Measurements from ENCODE around the gene RAPGEF3. TPM values are rescaled to one million over a fixed set of nuclear protein-coding genes. Genes with fewer than 3 reads are reported as not detected.

The RAPGEF3 gene
- total and polyA plus RNA-seq, 2 donors (not counting 1 experiment from before 2014, with no cell fraction given): 1.8 to 5.2 TPM

DNA sequence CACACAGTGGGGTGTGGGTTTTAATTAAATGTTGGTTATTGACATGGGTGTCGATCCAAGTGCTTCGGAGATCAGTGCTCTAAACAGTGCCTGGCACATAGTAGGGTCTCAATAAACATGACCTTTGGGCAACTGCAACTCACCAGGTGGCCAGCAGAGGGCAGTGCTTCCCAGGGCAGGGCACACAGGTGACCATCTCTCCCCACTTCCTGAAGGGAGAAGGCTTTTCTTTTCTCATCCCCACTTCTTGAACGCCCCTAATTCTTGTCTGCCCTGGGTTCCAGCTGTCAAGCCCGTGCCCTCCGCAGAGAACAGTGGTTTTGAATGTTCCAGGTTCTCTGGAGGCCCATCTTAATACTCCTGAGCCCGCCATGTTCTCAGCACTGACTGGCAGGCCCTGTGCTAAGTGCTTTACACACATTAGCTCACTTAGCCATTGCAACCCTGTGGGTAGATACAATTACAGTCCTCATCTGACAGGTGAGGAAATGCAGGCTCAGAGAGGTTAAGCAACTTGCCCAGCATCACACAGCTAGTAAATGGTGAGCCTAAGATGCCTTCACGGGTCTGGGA is 16.3 kb downstream of the RAPGEF3 start:
- Histone ChIP-seq H4K20me1 (ENCODE audit: control insufficient read depth, insufficient read depth, low read length, poor library complexity, severe bottlenecking) (no peaks in the 10 kb centered on the region), H3K27ac (ENCODE audit: low read length in 2 of 2) (no peak overlapping the region), H3K36me3 (replicated peaks in 1 of 2; ENCODE audit: control extremely low read depth in 1 of 2, control insufficient read depth in 1 of 2, extremely low read depth in 1 of 2, insufficient read depth in 2 of 2, low read length in 1 of 2) (no peaks in the 10 kb centered on the region), H3K79me2 (ENCODE audit: control insufficient read depth, insufficient read depth, low read length) (no peaks in the 10 kb centered on the region), H3K27me3 (replicated peaks in 1 of 4; ENCODE audit: control extremely low read depth in 1 of 4, control insufficient read depth in 3 of 4, insufficient read depth in 4 of 4, low read length in 3 of 4) (no peaks in the 10 kb centered on the region), H3K9me3 (ENCODE audit: control extremely low read depth in 1 of 3, control insufficient read depth in 2 of 3, insufficient read depth in 1 of 3, low read length in 2 of 3) (peaks cover 0 to 9% (median 0%) of the 10 kb centered on the region in 3 donors), H2AFZ (ENCODE audit: insufficient read depth, low read depth, low read length, poor library complexity, severe bottlenecking) (no peak overlapping the region), H3K9ac (ENCODE audit: low read length) (no peak overlapping the region), H3K4me3 (ENCODE audit: control extremely low read depth in 1 of 5, extremely low read depth in 1 of 5, insufficient read depth in 1 of 5, low read depth in 2 of 5, low read length in 4 of 5) (no peak overlapping the region), H3K4me1 (ENCODE audit: control insufficient read depth in 2 of 2, insufficient read depth in 2 of 2, low read length in 2 of 2) (peaks cover 43 to 61% of the 10 kb centered on the region in 2 donors), H3K4me2 (replicated peaks; ENCODE audit: low read depth, low read length, poor library complexity, severe bottlenecking) (no peak overlapping the region)
- ChIA-PET CTCF (interaction anchor here (0.7 to 15.0 kb wide), 23 partner anchors 12 to 710 kb away, joined by 3 to 515 read pairs (median 10); partner anchors contain the start of genes ENDOU, HDAC7, RAPGEF3 and RPAP3), POLR2A (interaction anchor here (1.2 to 5.7 kb wide), 4 partner anchors 15 to 96 kb away, joined by 4 to 43 read pairs (median 19); partner anchors contain the start of gene RAPGEF3)
- H3K27me3 Mint-ChIP-seq: no peaks in the 10 kb centered on the region
- DNase-seq: peak; percentile 78
- peak; percentile 18 for ATAC-seq (ENCODE audit: low read depth)
- H3K27ac Mint-ChIP-seq: peak overlapping the region; percentile 75
- peaks cover 65% of the 10 kb centered on the region for H3K4me1 Mint-ChIP-seq
- no peak for TF ChIP-seq EZH2 (IDR thresholded peaks at IDR 0.05; ENCODE audit: borderline replicate concordance, insufficient read depth, low read depth, low read length, poor library complexity, severe bottlenecking)
- TF ChIP-seq, protein P1, sequence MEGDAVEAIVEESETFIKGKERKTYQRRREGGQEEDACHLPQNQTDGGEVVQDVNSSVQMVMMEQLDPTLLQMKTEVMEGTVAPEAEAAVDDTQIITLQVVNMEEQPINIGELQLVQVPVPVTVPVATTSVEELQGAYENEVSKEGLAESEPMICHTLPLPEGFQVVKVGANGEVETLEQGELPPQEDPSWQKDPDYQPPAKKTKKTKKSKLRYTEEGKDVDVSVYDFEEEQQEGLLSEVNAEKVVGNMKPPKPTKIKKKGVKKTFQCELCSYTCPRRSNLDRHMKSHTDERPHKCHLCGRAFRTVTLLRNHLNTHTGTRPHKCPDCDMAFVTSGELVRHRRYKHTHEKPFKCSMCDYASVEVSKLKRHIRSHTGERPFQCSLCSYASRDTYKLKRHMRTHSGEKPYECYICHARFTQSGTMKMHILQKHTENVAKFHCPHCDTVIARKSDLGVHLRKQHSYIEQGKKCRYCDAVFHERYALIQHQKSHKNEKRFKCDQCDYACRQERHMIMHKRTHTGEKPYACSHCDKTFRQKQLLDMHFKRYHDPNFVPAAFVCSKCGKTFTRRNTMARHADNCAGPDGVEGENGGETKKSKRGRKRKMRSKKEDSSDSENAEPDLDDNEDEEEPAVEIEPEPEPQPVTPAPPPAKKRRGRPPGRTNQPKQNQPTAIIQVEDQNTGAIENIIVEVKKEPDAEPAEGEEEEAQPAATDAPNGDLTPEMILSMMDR (IDR thresholded peaks at IDR 0.05): peak; percentile 98
- WGBS (ENCODE audit: insufficient coverage): 72% methylated on average over 6 of the region's 7 CpGs
- H3K4me3 Mint-ChIP-seq: no peak overlapping the region
- intact Hi-C loops (cut with micrococcal nuclease): loop anchor here (1.0 kb wide), 5 partner anchors 17 to 221 kb away; partner anchors contain the start of gene TMEM106C
- no peaks in the 10 kb centered on the region for H3K9me3 Mint-ChIP-seq (ENCODE audit: insufficient read depth)

DNA sequence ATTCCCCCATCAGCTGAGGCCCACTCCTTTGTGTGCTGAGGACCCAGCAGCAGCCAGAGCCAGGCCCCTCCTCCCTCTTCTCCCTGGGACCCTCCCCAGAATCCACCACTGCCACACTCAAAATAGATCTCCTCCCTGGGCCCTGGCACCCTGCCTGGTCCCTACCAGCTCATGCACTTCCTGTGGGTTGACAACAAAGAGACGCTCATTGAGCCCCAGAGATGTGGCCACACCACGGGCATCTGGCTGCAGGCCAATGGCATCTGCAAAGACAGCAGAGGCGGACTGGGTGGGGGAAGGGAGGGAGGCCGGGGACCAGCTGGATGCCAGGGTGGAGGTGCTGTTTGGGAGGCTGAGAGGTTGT is 17.4 kb downstream of the RAPGEF3 start:
- H3K9me3 ChIP-seq (ENCODE audit: control extremely low read depth in 1 of 3, control insufficient read depth in 2 of 3, insufficient read depth in 1 of 3, low read length in 2 of 3): peaks cover 0 to 9% (median 0%) of the 10 kb centered on the region in 3 donors
- H2AFZ ChIP-seq (ENCODE audit: insufficient read depth, low read depth, low read length, poor library complexity, severe bottlenecking): peak overlapping the region; percentile 24
- peak overlapping the region; percentile 82 for H3K27ac Mint-ChIP-seq
- peaks cover 33 to 51% of the 10 kb centered on the region in 2 donors for H3K4me1 ChIP-seq (ENCODE audit: control insufficient read depth in 2 of 2, insufficient read depth in 2 of 2, low read length in 2 of 2)
- H3K4me3 ChIP-seq (ENCODE audit: control extremely low read depth in 1 of 5, extremely low read depth in 1 of 5, insufficient read depth in 1 of 5, low read depth in 2 of 5, low read length in 4 of 5): peak overlapping the region in 1 of 5 experiments; percentile 39
- DNase-seq (peak; percentile 55), ATAC-seq (ENCODE audit: low read depth) (peak; percentile 42)
- POLR2A ChIA-PET: interaction anchor here (0.6 to 5.7 kb wide), 8 partner anchors 15 to 97 kb away, joined by 3 to 43 read pairs (median 5); partner anchors contain the start of genes ENDOU and RAPGEF3
- H3K27me3 Mint-ChIP-seq: no peaks in the 10 kb centered on the region
- no peak for TF ChIP-seq EZH2 (IDR thresholded peaks at IDR 0.05; ENCODE audit: borderline replicate concordance, insufficient read depth, low read depth, low read length, poor library complexity, severe bottlenecking)
- TF ChIP-seq, protein P1 (IDR thresholded peaks at IDR 0.05): no peak
- no peaks in the 10 kb centered on the region for H3K9me3 Mint-ChIP-seq (ENCODE audit: insufficient read depth)
- CTCF ChIA-PET: interaction anchor here (0.7 to 15.0 kb wide), 18 partner anchors 11 to 709 kb away, joined by 3 to 515 read pairs (median 12); partner anchors contain the start of genes ENDOU, HDAC7, RAPGEF3 and RPAP3
- H4K20me1 ChIP-seq (ENCODE audit: control insufficient read depth, insufficient read depth, low read length, poor library complexity, severe bottlenecking): no peaks in the 10 kb centered on the region
- no peaks in the 10 kb centered on the region for H3K79me2 ChIP-seq (ENCODE audit: control insufficient read depth, insufficient read depth, low read length)
- peak overlapping the region; percentile 79 for H3K4me3 Mint-ChIP-seq
- no peaks in the 10 kb centered on the region for H3K27me3 ChIP-seq (replicated peaks in 1 of 4; ENCODE audit: control extremely low read depth in 1 of 4, control insufficient read depth in 3 of 4, insufficient read depth in 4 of 4, low read length in 3 of 4)
- H3K9ac ChIP-seq (ENCODE audit: low read length): no peak overlapping the region
- WGBS (ENCODE audit: insufficient coverage): 0% methylated on average over 4 of the region's 4 CpGs
- no peaks in the 10 kb centered on the region for H3K36me3 ChIP-seq (replicated peaks in 1 of 2; ENCODE audit: control extremely low read depth in 1 of 2, control insufficient read depth in 1 of 2, extremely low read depth in 1 of 2, insufficient read depth in 2 of 2, low read length in 1 of 2)
- intact Hi-C loops (cut with micrococcal nuclease): loop anchor here (2.0 kb wide), 1 partner anchor 27 kb away; no protein-coding TSS in a partner anchor
- H3K4me1 Mint-ChIP-seq: peaks cover 55% of the 10 kb centered on the region
- H3K27ac ChIP-seq (ENCODE audit: low read length in 2 of 2): peak overlapping the region; percentile 63 to 69
- H3K4me2 ChIP-seq (replicated peaks; ENCODE audit: low read depth, low read length, poor library complexity, severe bottlenecking): peak overlapping the region; percentile 72
